Measurements from ENCODE around the gene PRSS16.

Gene PRSS16

GRCh38 chr6:27275025-27275956, 27.8 kb downstream of the PRSS16 start:
- H3K27me3 ChIP-seq (ENCODE audit: insufficient read depth, low read depth, severe bottlenecking), result peaks cover 98% of the 10 kb centered on the region

GRCh38 chr6:27279513-27280063, 32.1 kb downstream of the PRSS16 start:
- TF ChIP-seq CTCF (IDR thresholded peaks at IDR 0.05; ENCODE audit: low read depth, low read length), result no peak
- Histone ChIP-seq H3K27me3 (ENCODE audit: insufficient read depth, low read depth, severe bottlenecking) (peaks cover 98% of the 10 kb centered on the region), H3K4me3 (ENCODE audit: low read depth, low read length) (no peak overlapping the region), H3K27ac (no peak overlapping the region), H3K36me3 (no peaks in the 10 kb centered on the region), H3K9me3 (ENCODE audit: severe bottlenecking) (peaks cover 65% of the 10 kb centered on the region)
- no peak for DNase-seq

More at GRCh38 chr6:27275025-27275956, 27.8 kb downstream of the PRSS16 start:
- DNase-seq, result no peak
- H3K9me3 ChIP-seq (ENCODE audit: severe bottlenecking), result peaks cover 44% of the 10 kb centered on the region
- H3K36me3 ChIP-seq, result no peaks in the 10 kb centered on the region
- H3K4me3 ChIP-seq (ENCODE audit: low read depth, low read length), result no peak overlapping the region
- H3K27ac ChIP-seq, result no peak overlapping the region
- TF ChIP-seq CTCF (IDR thresholded peaks at IDR 0.05; ENCODE audit: low read depth, low read length), result no peak

GRCh38 chr6:27280064-27280539, 32.6 kb downstream of the PRSS16 start:
- Histone ChIP-seq H3K4me3 (ENCODE audit: low read depth, low read length) (no peak overlapping the region), H3K27ac (no peak overlapping the region)

GRCh38 chr6:27280540-27281000, 33.1 kb downstream of the PRSS16 start:
- peaks cover 98% of the 10 kb centered on the region for H3K27me3 ChIP-seq (ENCODE audit: insufficient read depth, low read depth, severe bottlenecking)

More at GRCh38 chr6:27280064-27280539, 32.6 kb downstream of the PRSS16 start:
- no peak for DNase-seq
- Histone ChIP-seq H3K27me3 (ENCODE audit: insufficient read depth, low read depth, severe bottlenecking) (peaks cover 98% of the 10 kb centered on the region), H3K36me3 (no peaks in the 10 kb centered on the region), H3K9me3 (ENCODE audit: severe bottlenecking) (peaks cover 66% of the 10 kb centered on the region)
- TF ChIP-seq CTCF (IDR thresholded peaks at IDR 0.05; ENCODE audit: low read depth, low read length), result no peak

GRCh38 chr6:27281105-27281539, 33.6 kb downstream of the PRSS16 start:
- H3K4me3 ChIP-seq (ENCODE audit: low read depth, low read length), result no peak overlapping the region
- H3K27me3 ChIP-seq (ENCODE audit: insufficient read depth, low read depth, severe bottlenecking), result peaks cover 98% of the 10 kb centered on the region
- no peaks in the 10 kb centered on the region for H3K36me3 ChIP-seq
- no peak for TF ChIP-seq CTCF (IDR thresholded peaks at IDR 0.05; ENCODE audit: low read depth, low read length)
- no peak overlapping the region for H3K27ac ChIP-seq
- no peak for DNase-seq
- peaks cover 68% of the 10 kb centered on the region for H3K9me3 ChIP-seq (ENCODE audit: severe bottlenecking)

More at GRCh38 chr6:27280540-27281000, 33.1 kb downstream of the PRSS16 start:
- DNase-seq, result no peak
- Histone ChIP-seq H3K9me3 (ENCODE audit: severe bottlenecking) (peaks cover 67% of the 10 kb centered on the region), H3K36me3 (no peaks in the 10 kb centered on the region), H3K4me3 (ENCODE audit: low read depth, low read length) (no peak overlapping the region), H3K27ac (no peak overlapping the region)
- TF ChIP-seq CTCF (IDR thresholded peaks at IDR 0.05; ENCODE audit: low read depth, low read length), result no peak

Measured in WERI-Rb-1 (cell line).